ENCODE measurements around the gene NUS1. TPM values are rescaled to one million over a fixed set of nuclear protein-coding genes. Genes with fewer than 3 reads are reported as not detected.

Gene NUS1
- total RNA-seq: 16.9 and 34.3 TPM in 2 replicates

DNA sequence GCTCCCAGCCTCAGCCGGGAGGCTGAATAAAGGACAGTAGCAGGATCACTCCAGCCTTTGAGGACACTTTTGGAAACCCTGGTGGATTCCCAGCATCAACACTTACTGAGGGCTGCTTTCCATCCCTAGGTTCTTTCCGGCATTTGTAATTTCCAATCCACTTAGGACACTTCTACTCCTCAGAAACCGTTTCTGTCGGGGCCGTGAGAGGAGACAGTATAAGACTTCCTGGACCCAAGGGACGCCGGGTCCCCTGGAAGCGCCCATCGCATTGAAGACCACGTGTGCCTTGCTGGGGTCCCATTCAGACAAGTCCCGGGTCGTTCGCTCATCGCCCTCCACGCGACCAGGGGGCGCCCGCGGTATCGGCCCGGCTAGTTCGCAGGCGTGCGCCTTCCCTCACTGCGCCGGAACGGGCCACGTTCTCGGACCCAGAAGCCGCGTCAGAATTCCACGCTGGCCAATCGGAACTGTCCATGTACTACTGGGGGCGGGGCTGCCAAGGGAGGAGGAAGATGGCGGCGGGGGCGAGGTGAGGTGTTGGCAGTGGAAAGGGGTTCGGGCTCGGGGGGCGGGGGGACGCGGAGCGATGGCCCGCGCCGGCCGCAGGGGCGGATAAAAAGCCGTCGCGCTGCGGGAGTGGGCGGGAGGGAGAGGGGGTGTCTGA, at the start of gene NUS1:
TSS of gene NUS1 (plus strand) at position 479 of the 667 bp plus-strand sequence. CDS start 202 bp downstream, outside the sequence.

Other genes starting within 250 kb of the NUS1 start
- under 0.01 TPM in 2 replicates for gene ROS1, start 249.5 kb upstream of the NUS1 start, total RNA-seq
- gene DCBLD1, start 192.8 kb upstream of the NUS1 start, total RNA-seq: 47.6 and 57.9 TPM in 2 replicates
- gene GOPC, start 73.0 kb upstream of the NUS1 start, total RNA-seq: 43.7 and 51.3 TPM in 2 replicates
- under 0.01 TPM in 1 of 2 replicates, not detected in the other for gene SLC35F1, start 231.8 kb downstream of the NUS1 start, total RNA-seq

Measured in regular cardiac myocyte (primary cell).